ENCODE measurements around the gene PKNOX2.

The PKNOX2 gene

GRCh38 chr11:125422681-125423080, 258.1 kb downstream of the PKNOX2 start:
- no peak for DNase-seq

- DNase-seq: no peak
Measured at GRCh38 chr11:125423247-125423849, 258.8 kb downstream of the PKNOX2 start.

GRCh38 chr11:125425601-125426000, 261.1 kb downstream of the PKNOX2 start:
- no peak for DNase-seq

- no peak for DNase-seq
Measured at GRCh38 chr11:125426818-125427528, 262.4 kb downstream of the PKNOX2 start.

- DNase-seq: no peak
Measured at GRCh38 chr11:125428486-125429173, 264.1 kb downstream of the PKNOX2 start.

- no peak for DNase-seq
Measured at GRCh38 chr11:125429174-125429707, 264.7 kb downstream of the PKNOX2 start.

GRCh38 chr11:125429807-125430678, 265.5 kb downstream of the PKNOX2 start:
- no peak for DNase-seq

GRCh38 chr11:125431009-125431408, 266.5 kb downstream of the PKNOX2 start:
- DNase-seq: no peak

GRCh38 chr11:125431481-125431880, 266.9 kb downstream of the PKNOX2 start:
- no peak for DNase-seq

- no peak for DNase-seq
Measured at GRCh38 chr11:125433454-125434121, 269.0 kb downstream of the PKNOX2 start.

- DNase-seq: no peak
Measured at GRCh38 chr11:125435461-125436238, 271.1 kb downstream of the PKNOX2 start.

GRCh38 chr11:125441648-125442410, 277.3 kb downstream of the PKNOX2 start:
- no peak for DNase-seq

GRCh38 chr11:125442946-125443345, 278.4 kb downstream of the PKNOX2 start:
- no peak for DNase-seq

GRCh38 chr11:125443767-125444311, 279.3 kb downstream of the PKNOX2 start:
- no peak for DNase-seq

GRCh38 chr11:125445731-125446130, 281.2 kb downstream of the PKNOX2 start:
- DNase-seq: no peak

GRCh38 chr11:125446279-125446678, 281.7 kb downstream of the PKNOX2 start:
- no peak for DNase-seq

GRCh38 chr11:125447721-125448120, 283.2 kb downstream of the PKNOX2 start:
- DNase-seq: no peak

GRCh38 chr11:125448136-125448535, 283.6 kb downstream of the PKNOX2 start:
- no peak for DNase-seq

GRCh38 chr11:125449565-125449964, 285.0 kb downstream of the PKNOX2 start:
- DNase-seq: no peak

GRCh38 chr11:125451400-125452124, 287.0 kb downstream of the PKNOX2 start:
- no peak for DNase-seq

Measured in activated CD4-positive, CD25-positive, alpha-beta regulatory T cell treated with anti-CD3 and anti-CD28 coated beads, Interleukin-2, amount 50 U/mL, for 72 hours (primary cell).